Progenitor cell of endocrine pancreas (in vitro differentiated cells): ENCODE measurements around the gene PHYHD1. TPM values are rescaled to one million over a fixed set of nuclear protein-coding genes. Genes with fewer than 3 reads are reported as not detected.

Experiments used
- DNase-seq: peaks from one replicate; pipeline ENCODE4 v3.0.0; 2021; ENCODE audit warnings: low spot score; ENCODE audit not compliant: unreplicated experiment
- H3K27ac Mint-ChIP-seq: 2 replicates; pipeline ENCODE4 v1.8.0; 2021; ENCODE audit warnings: mild to moderate bottlenecking, moderate library complexity, mixed read lengths
- H3K27me3 Mint-ChIP-seq: 2 replicates; pipeline ENCODE4 v1.8.0; 2021; ENCODE audit warnings: mixed read lengths
- H3K36me3 Mint-ChIP-seq: 2 replicates; pipeline ENCODE4 v1.8.0; 2022; ENCODE audit warnings: mixed read lengths; ENCODE audit not compliant: insufficient read depth
- H3K4me1 Mint-ChIP-seq: 2 replicates; pipeline ENCODE4 v1.8.0; 2021; ENCODE audit warnings: low read depth, mixed read lengths
- H3K4me3 Mint-ChIP-seq: 2 replicates; pipeline ENCODE4 v1.8.0; 2021; ENCODE audit warnings: low read depth, mild to moderate bottlenecking, moderate library complexity, mixed read lengths
- H3K9me3 Mint-ChIP-seq: 2 replicates; pipeline ENCODE4 v1.8.0; 2021; ENCODE audit warnings: low read depth, mixed read lengths
- total RNA-seq: library from RNA; stranded (reverse); gene quantifications from 2 replicates; pipeline ENCODE4 v1.2.1, GENCODE V29; 2021
- TF ChIP-seq, protein P1 (sequence below): fragments of 200-600 bp; sonication (generic); IDR thresholded peaks from one replicate; pipeline ENCODE4 v1.5.0; 2021; ENCODE audit warnings: antibody characterized with exemption, mild to moderate bottlenecking; ENCODE audit not compliant: unreplicated experiment

PHYHD1 gene
- total RNA-seq, 1 donor from 2014 or later, result 19.9 TPM

DNA sequence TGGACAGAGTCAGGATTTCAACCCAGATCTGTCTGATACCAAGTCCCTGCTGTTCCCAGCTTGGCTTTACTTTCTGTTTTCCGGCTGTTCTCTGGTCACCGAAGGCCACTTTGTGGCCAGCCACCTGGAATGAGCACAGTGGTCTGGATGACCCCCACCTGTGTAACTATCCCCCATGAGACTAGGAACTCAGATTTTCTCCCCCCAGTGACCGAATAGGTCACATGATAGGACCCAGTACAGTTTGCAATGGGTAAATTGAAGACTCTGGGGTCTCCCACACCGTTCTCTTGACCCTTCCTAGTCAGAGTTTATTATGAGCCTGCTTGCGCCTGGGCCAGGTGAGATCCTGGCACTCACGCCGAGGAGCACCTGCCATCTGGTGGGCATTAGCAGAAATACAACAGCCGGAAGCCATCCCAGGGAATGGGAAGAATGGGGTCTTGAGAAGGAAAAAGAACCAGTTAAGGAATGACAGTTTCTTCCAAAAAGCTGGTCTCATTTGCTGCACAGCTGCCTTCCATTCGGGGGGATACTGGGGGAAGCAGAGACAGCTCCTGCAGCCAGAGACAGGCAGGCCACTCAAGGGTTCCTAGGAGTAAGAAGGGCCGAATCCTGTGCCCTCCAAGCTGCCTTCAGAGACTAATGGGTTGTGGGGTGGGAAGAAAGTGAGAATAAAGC lies 7.1 kb downstream of the PHYHD1 start:
- H3K4me1 Mint-ChIP-seq, result peaks cover 4% of the 10 kb centered on the region
- H3K9me3 Mint-ChIP-seq, result no peaks in the 10 kb centered on the region
- peak overlapping the region; percentile 76 for H3K27ac Mint-ChIP-seq
- peak; percentile 47 for DNase-seq
- peaks cover 2% of the 10 kb centered on the region for H3K36me3 Mint-ChIP-seq
- no peak overlapping the region for H3K4me3 Mint-ChIP-seq
- H3K27me3 Mint-ChIP-seq, result no peaks in the 10 kb centered on the region
- TF ChIP-seq, protein P1, sequence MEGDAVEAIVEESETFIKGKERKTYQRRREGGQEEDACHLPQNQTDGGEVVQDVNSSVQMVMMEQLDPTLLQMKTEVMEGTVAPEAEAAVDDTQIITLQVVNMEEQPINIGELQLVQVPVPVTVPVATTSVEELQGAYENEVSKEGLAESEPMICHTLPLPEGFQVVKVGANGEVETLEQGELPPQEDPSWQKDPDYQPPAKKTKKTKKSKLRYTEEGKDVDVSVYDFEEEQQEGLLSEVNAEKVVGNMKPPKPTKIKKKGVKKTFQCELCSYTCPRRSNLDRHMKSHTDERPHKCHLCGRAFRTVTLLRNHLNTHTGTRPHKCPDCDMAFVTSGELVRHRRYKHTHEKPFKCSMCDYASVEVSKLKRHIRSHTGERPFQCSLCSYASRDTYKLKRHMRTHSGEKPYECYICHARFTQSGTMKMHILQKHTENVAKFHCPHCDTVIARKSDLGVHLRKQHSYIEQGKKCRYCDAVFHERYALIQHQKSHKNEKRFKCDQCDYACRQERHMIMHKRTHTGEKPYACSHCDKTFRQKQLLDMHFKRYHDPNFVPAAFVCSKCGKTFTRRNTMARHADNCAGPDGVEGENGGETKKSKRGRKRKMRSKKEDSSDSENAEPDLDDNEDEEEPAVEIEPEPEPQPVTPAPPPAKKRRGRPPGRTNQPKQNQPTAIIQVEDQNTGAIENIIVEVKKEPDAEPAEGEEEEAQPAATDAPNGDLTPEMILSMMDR, result peak; percentile 88

DNA sequence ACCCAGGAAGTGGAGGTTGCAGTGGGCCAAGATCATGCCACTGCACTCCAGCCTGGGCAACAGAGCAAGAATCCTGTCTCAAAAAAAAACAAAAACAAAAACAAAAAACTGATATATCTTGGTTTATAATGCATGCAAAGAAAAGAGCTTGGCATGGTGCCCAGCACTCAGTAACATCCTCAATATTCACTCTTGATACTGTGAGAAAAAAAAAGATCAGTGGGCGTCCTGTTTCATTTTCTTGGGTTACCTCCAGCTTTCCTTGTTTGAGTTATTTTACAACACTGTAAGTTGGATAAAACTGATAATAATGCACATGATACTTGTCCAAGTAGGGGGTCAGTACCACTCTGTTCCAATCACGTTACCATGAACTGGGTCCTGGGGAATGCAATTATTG lies 7.8 kb downstream of the PHYHD1 start:
- H3K36me3 Mint-ChIP-seq, result peaks cover 2% of the 10 kb centered on the region
- no peak overlapping the region for H3K4me3 Mint-ChIP-seq
- H3K27ac Mint-ChIP-seq, result no peak overlapping the region
- peaks cover 4% of the 10 kb centered on the region for H3K4me1 Mint-ChIP-seq
- DNase-seq, result no peak
- no peaks in the 10 kb centered on the region for H3K27me3 Mint-ChIP-seq
- no peaks in the 10 kb centered on the region for H3K9me3 Mint-ChIP-seq
- TF ChIP-seq, protein P1, result no peak

DNA sequence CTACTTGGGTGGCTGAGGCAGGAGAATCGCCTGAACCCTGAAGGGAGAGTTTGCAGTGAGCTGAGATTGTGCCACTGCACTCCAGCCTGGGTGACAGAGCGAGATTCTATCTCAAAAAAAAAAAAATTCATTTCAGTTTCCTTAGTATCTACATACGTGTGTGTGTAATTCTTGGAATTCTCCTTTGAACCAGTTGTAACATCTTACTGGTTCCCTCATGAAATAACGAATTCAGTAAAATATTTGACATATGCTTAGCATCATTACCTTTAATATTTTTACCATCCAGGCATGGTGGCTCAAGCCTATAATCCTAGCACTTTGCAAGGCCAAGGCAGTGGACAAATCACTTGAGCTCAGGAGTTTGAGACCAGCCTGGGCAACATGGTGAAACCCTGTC lies 8.8 kb downstream of the PHYHD1 start:
- no peak for DNase-seq
- H3K4me1 Mint-ChIP-seq, result peaks cover 4% of the 10 kb centered on the region
- H3K9me3 Mint-ChIP-seq, result no peaks in the 10 kb centered on the region
- H3K27ac Mint-ChIP-seq, result no peak overlapping the region
- no peaks in the 10 kb centered on the region for H3K27me3 Mint-ChIP-seq
- TF ChIP-seq, protein P1, result no peak
- peaks cover 2% of the 10 kb centered on the region for H3K36me3 Mint-ChIP-seq
- H3K4me3 Mint-ChIP-seq, result no peak overlapping the region

DNA sequence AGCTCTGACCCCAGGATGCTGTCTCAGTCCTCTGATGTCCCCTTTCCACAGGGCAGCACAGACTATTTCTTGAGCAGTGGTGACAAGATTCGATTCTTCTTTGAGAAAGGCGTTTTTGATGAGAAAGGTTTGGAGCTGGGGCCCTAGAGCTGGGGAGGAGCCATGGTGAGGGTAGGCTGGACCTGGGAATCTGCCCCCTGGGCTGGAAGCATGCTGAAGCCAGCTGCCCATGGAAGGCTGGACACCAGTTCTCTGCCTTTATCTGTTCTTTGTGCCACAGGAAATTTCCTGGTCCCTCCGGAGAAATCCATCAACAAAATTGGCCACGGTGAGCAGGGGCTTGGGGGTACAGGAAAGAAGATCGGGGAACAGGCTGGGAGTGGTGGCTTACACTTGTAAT lies 12.9 kb downstream of the PHYHD1 start:
- Mint-ChIP-seq H3K27me3 (no peaks in the 10 kb centered on the region), H3K36me3 (no peaks in the 10 kb centered on the region), H3K9me3 (no peaks in the 10 kb centered on the region), H3K4me3 (no peak overlapping the region), H3K4me1 (no peaks in the 10 kb centered on the region), H3K27ac (no peak overlapping the region)
- DNase-seq, result no peak
- TF ChIP-seq, protein P1, result no peak

DNA sequence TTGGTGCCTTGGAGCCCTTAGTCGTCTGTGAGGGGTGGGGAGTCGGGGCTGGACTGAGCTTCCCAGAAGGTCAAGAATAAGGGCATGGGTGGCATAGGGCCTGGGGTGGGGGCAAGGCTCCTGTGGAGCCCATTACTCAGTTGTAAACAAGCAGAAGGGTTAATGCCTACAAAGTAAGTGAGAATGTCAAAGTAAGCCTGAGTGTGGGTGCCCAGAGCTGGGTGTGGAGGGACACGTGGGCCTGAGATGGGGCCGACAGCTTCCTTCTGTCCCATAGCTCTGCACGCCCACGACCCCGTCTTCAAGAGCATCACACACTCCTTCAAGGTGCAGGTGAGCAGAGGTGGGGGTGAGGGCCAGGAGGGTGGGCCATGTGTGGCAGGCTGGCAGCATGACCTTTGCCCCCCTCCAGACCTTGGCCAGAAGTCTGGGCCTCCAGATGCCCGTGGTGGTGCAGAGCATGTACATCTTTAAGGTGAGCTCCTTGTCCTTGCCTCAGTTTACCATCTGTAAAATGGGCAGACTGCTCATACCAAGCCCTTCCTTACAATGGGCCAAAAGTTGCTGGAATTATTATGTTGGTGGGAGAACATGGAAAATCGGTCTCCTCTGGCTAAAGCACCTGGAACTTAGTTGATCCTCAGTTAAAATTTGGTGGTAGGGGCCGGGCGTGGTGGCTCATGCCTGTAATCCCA lies 15.5 kb downstream of the PHYHD1 start:
- Mint-ChIP-seq H3K36me3 (no peaks in the 10 kb centered on the region), H3K27me3 (no peaks in the 10 kb centered on the region), H3K4me1 (no peaks in the 10 kb centered on the region), H3K4me3 (no peak overlapping the region), H3K27ac (no peak overlapping the region), H3K9me3 (no peaks in the 10 kb centered on the region)
- DNase-seq, result no peak
- TF ChIP-seq, protein P1, result no peak
